Smooth muscle cell (in vitro differentiated cells): ENCODE measurements around the gene SPNS1. TPM values are rescaled to one million over a fixed set of nuclear protein-coding genes. Genes with fewer than 3 reads are reported as not detected.

Source experiments
- DNase-seq: peaks from one replicate; lab custom pipeline; 2025; ENCODE audit not compliant: unreplicated experiment; lab: John Stamatoyannopoulos, UW
- H2AFZ ChIP-seq: fragments of 200-600 bp; sonication (generic); 2 replicates; pipeline ENCODE4 v1.6.0; 2016; ENCODE audit warnings: antibody characterized with exemption, low read depth, mild to moderate bottlenecking
- H3F3A ChIP-seq: fragments of 200-600 bp; sonication (generic); 2 replicates; pipeline ENCODE4 v1.6.0; 2017; ENCODE audit warnings: antibody characterized with exemption, low read depth
- H3K27ac ChIP-seq: fragments of 200-600 bp; sonication (generic); 2 replicates; pipeline ENCODE4 v1.5.1; 2016; ENCODE audit warnings: low read depth, mild to moderate bottlenecking
- H3K27me3 ChIP-seq: fragments of 200-600 bp; sonication (generic); 2 replicates; pipeline ENCODE4 v1.6.1; 2016; ENCODE audit warnings: low read depth, mild to moderate bottlenecking
- H3K36me3 ChIP-seq: fragments of 200-600 bp; sonication (generic); 2 replicates; pipeline ENCODE4 v1.5.1; 2016; ENCODE audit warnings: low read depth
- H3K4me1 ChIP-seq: fragments of 200-600 bp; sonication (generic); 2 replicates; pipeline ENCODE4 v1.5.1; 2016; ENCODE audit warnings: low read depth
- H3K4me2 ChIP-seq: fragments of 200-600 bp; sonication (generic); 2 replicates; pipeline ENCODE4 v1.6.0; 2016; ENCODE audit warnings: mild to moderate bottlenecking
- H3K4me3 ChIP-seq: fragments of 200-600 bp; sonication (generic); 2 replicates; pipeline ENCODE4 v1.5.1; 2016; ENCODE audit warnings: mild to moderate bottlenecking
- H3K79me2 ChIP-seq: fragments of 200-600 bp; sonication (generic); 2 replicates; pipeline ENCODE4 v1.6.0; 2016; ENCODE audit warnings: low read depth, mild to moderate bottlenecking
- H3K9ac ChIP-seq: fragments of 200-600 bp; sonication (generic); 2 replicates; pipeline ENCODE4 v1.6.0; 2016; ENCODE audit warnings: low read depth
- H3K9me3 ChIP-seq: fragments of 200-600 bp; sonication (generic); replicated peaks from 2 replicates; pipeline ENCODE4 v1.5.1; 2016; ENCODE audit warnings: low read depth
- H4K20me1 ChIP-seq: fragments of 200-600 bp; sonication (generic); 2 replicates; pipeline ENCODE4 v1.6.0; 2016; ENCODE audit warnings: low read depth
- WGBS: methylation state at CpG from one replicate; pipeline ENCODE4 v1.1.7; 2016; ENCODE audit warnings: low lambda C conversion rate; 5-methylcytosine and 5-hydroxymethylcytosine counted together
- polyA plus RNA-seq: library from polyadenylated mRNA; unstranded; fragments of >200 nt; fragmentation: Nextera tagmentation; extraction: Ambion mirVana; gene quantifications from 2 replicates; pipeline ENCODE4 v1.2.1, GENCODE V29; 2016
- total RNA-seq: library from RNA; depleted of rRNA; stranded (reverse); fragments of >200 nt; gene quantifications from 2 replicates; pipeline ENCODE4 v1.2.3, GENCODE V29; 2014
- TF ChIP-seq, protein P1 (sequence below): fragments of 200-600 bp; sonication (generic); IDR thresholded peaks from 2 replicates; pipeline ENCODE4 v1.5.1; 2017; ENCODE audit warnings: borderline replicate concordance, mild to moderate bottlenecking, antibody characterized with exemption; ENCODE audit not compliant: insufficient read depth, poor library complexity, severe bottlenecking

The SPNS1 gene
- total and polyA plus RNA-seq, 2 experiments from 2014 or later, result 28.6 to 109 TPM

DNA sequence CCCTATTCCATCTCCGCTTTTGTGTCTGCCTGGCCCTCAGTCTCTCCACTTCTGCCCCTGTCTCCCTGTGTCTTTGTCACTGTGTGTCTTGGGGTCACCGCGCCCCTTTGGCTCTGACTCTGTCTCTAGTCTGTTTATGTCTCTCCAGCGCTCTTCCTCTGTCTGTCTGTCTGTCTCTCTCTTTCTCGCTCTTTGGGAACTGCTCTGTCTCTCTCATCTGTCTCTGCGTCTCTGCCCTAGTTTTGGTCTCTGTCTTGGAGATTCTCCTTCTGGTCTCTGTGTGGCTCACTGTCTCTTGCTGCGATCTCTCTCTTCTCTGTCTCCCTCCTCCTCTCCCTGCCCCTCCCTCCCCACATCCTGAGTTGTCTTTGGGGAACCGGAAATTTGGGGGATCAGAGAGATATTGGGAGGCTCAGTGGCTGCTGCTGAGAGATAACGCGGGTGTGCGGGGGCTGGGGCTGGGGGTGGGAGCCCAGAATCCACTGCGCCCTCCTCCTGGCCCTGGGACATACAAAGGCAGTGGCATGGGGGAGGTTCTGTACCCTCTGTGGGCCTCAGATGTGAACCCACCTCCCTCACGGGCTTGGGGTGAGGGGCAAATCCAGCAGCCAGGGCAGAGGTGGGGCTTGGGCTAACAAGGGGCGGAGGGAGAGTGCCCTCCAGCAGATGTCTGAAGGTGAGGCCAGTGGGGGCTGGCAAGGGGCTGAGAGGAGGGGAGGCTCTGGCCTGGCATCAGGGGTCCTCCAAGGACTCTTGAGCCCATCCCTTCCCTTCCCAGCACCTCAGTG, 34.7 kb downstream of the SPNS1 start:
- H3K9ac ChIP-seq, result no peak overlapping the region
- H3K79me2 ChIP-seq, result no peaks in the 10 kb centered on the region
- H3K27ac ChIP-seq, result no peak overlapping the region
- no peaks in the 10 kb centered on the region for H3K4me1 ChIP-seq
- 86% methylated on average over 10 of the region's 14 CpGs for WGBS
- H4K20me1 ChIP-seq, result no peaks in the 10 kb centered on the region
- H3K9me3 ChIP-seq, result no peaks in the 10 kb centered on the region
- H3F3A ChIP-seq, result no peaks in the 10 kb centered on the region
- H3K27me3 ChIP-seq, result no peaks in the 10 kb centered on the region
- H3K4me3 ChIP-seq, result no peak overlapping the region
- H3K36me3 ChIP-seq, result no peaks in the 10 kb centered on the region
- no peak overlapping the region for H3K4me2 ChIP-seq
- DNase-seq, result no peak
- no peak overlapping the region for H2AFZ ChIP-seq
- TF ChIP-seq, protein P1, sequence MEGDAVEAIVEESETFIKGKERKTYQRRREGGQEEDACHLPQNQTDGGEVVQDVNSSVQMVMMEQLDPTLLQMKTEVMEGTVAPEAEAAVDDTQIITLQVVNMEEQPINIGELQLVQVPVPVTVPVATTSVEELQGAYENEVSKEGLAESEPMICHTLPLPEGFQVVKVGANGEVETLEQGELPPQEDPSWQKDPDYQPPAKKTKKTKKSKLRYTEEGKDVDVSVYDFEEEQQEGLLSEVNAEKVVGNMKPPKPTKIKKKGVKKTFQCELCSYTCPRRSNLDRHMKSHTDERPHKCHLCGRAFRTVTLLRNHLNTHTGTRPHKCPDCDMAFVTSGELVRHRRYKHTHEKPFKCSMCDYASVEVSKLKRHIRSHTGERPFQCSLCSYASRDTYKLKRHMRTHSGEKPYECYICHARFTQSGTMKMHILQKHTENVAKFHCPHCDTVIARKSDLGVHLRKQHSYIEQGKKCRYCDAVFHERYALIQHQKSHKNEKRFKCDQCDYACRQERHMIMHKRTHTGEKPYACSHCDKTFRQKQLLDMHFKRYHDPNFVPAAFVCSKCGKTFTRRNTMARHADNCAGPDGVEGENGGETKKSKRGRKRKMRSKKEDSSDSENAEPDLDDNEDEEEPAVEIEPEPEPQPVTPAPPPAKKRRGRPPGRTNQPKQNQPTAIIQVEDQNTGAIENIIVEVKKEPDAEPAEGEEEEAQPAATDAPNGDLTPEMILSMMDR, result no peak

DNA sequence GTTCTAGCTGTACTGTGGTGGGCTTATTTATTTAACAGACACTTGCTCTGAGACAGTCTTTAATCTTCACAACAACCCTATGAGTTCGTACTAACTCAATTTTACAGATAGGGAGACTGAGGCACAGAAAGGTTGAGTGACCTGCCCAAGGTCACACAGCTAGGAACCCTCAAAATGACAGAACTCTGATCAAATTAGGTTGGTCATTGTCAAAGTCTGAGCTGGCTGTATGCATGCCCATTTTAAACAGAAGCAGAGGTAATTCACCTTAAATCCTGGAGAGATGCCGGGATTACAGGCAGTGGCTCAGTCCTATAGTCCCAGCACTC, 35.2 kb downstream of the SPNS1 start:
- Histone ChIP-seq H3K9me3 (no peaks in the 10 kb centered on the region), H3K27me3 (no peaks in the 10 kb centered on the region), H2AFZ (no peak overlapping the region), H3K9ac (no peak overlapping the region), H3K4me2 (no peak overlapping the region), H3K4me1 (no peaks in the 10 kb centered on the region), H3K36me3 (no peaks in the 10 kb centered on the region), H3K27ac (no peak overlapping the region), H3K4me3 (no peak overlapping the region), H3F3A (no peaks in the 10 kb centered on the region), H4K20me1 (no peaks in the 10 kb centered on the region), H3K79me2 (no peaks in the 10 kb centered on the region)
- TF ChIP-seq, protein P1, result no peak
- no peak for DNase-seq
- WGBS, result 89% methylated on average over 2 of the region's 2 CpGs

DNA sequence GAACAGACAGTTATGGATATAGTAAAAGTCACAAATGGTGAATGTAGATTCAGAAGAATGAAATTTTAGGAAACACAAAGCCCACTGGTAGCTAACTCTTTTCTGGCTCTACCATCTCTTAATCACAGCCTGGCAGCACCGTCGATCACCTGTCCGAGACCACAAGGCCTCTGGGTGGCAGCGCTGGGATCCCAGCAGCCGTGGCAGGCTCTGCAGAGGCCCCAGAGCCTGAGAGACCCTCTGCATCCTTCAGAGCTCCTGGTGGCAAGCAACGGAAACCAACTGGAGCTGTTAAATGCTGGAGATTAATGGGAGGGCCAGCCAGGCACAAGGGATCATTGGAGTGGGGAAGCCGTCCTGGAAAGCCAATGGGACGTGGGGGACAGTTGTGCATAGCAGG, 36.5 kb downstream of the SPNS1 start:
- Histone ChIP-seq H3K9ac (no peak overlapping the region), H3K79me2 (no peaks in the 10 kb centered on the region), H3K27me3 (no peaks in the 10 kb centered on the region), H4K20me1 (no peaks in the 10 kb centered on the region), H3K4me3 (no peak overlapping the region), H3F3A (no peaks in the 10 kb centered on the region), H3K9me3 (no peaks in the 10 kb centered on the region), H3K4me1 (no peaks in the 10 kb centered on the region), H3K4me2 (no peak overlapping the region), H2AFZ (no peak overlapping the region), H3K27ac (no peak overlapping the region), H3K36me3 (no peaks in the 10 kb centered on the region)
- TF ChIP-seq, protein P1, result no peak
- no peak for DNase-seq
- WGBS, result 75% methylated on average over 8 of the region's 8 CpGs

DNA sequence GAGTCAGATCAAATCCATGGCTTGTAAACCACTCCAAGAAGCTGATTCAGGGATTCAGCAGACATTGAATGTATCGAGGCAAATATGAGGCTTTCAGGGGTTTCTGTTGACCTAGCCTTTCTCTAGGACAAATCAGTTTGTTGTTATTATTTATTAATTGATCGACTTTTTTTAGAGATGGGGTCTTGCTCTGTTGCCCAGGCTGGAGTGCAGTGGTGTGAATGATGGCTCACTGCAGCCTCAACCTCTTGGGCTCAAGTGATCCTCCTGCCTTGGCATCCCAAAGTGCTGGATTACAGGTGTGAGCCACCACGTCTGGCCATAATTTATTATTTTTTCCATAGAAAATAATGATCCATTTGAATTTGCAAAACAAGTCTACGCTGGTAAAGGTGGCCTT, 37.3 kb downstream of the SPNS1 start:
- no peaks in the 10 kb centered on the region for H3F3A ChIP-seq
- H3K9ac ChIP-seq, result no peak overlapping the region
- WGBS, result 88% methylated on average over 4 of the region's 4 CpGs
- TF ChIP-seq, protein P1, result no peak
- no peak overlapping the region for H3K4me2 ChIP-seq
- H3K27me3 ChIP-seq, result no peaks in the 10 kb centered on the region
- H3K4me3 ChIP-seq, result no peak overlapping the region
- no peak overlapping the region for H2AFZ ChIP-seq
- no peak for DNase-seq
- no peaks in the 10 kb centered on the region for H4K20me1 ChIP-seq
- no peaks in the 10 kb centered on the region for H3K9me3 ChIP-seq
- H3K27ac ChIP-seq, result no peak overlapping the region
- no peaks in the 10 kb centered on the region for H3K4me1 ChIP-seq
- H3K36me3 ChIP-seq, result no peaks in the 10 kb centered on the region
- H3K79me2 ChIP-seq, result no peaks in the 10 kb centered on the region
